GM21526 (cell line): ENCODE measurements around the gene UPF2.
"Not testable (repeated sequence)": the region's sequence is repeated elsewhere in the genome, so short reads cannot be mapped to it uniquely, and the experiment has no call there.

Source experiments
- ATAC-seq: cut with Tn5 transposase; IDR thresholded peaks from one replicate; pipeline ENCODE4 v1.9.1; 2021; ENCODE audit warnings: moderate library complexity; ENCODE audit not compliant: unreplicated experiment, low FRiP score

UPF2 gene

GRCh38 chr10:12042797-12043651 lies at the start of gene UPF2:
Gene UPF2, minus strand, starts transcription at chr10:12042809. Its CDS starts 7,386 bp downstream, at chr10:12035423.
- peak; percentile 64 for ATAC-seq

GRCh38 chr10:12091421-12091820 lies 48.8 kb upstream of the UPF2 start:
- no peak for ATAC-seq

- ATAC-seq = no peak
Observed at GRCh38 chr10:12088919-12089318, 46.3 kb upstream of the UPF2 start.

GRCh38 chr10:12081879-12082557 lies 39.4 kb upstream of the UPF2 start:
- no peak for ATAC-seq

- ATAC-seq = no peak
Observed at GRCh38 chr10:12081470-12081869, 38.9 kb upstream of the UPF2 start.

GRCh38 chr10:12077580-12078180 lies 35.1 kb upstream of the UPF2 start:
- ATAC-seq = no peak

GRCh38 chr10:12073526-12073925 lies 30.9 kb upstream of the UPF2 start:
- ATAC-seq = no peak

- ATAC-seq = not testable (repeated sequence)
Observed at GRCh38 chr10:12071441-12071840, 28.8 kb upstream of the UPF2 start.

- peak; percentile 93 for ATAC-seq
Observed at GRCh38 chr10:12068449-12069269, 26.1 kb upstream of the UPF2 start, which contains the start of gene DHTKD1. Gene DHTKD1, plus strand, starts transcription at chr10:12068954. Its CDS starts 80 bp downstream, at chr10:12069034.

- no peak for ATAC-seq
Observed at GRCh38 chr10:12067336-12067735, 24.7 kb upstream of the UPF2 start.

GRCh38 chr10:12063483-12063818 lies 20.8 kb upstream of the UPF2 start:
- no peak for ATAC-seq

- ATAC-seq = no peak
Observed at GRCh38 chr10:12062754-12063482, 20.3 kb upstream of the UPF2 start.

- ATAC-seq = no peak
Observed at GRCh38 chr10:12061124-12061523, 18.5 kb upstream of the UPF2 start.

- ATAC-seq = no peak
Observed at GRCh38 chr10:12056748-12057147, 14.1 kb upstream of the UPF2 start.

GRCh38 chr10:12055732-12056131 lies 13.1 kb upstream of the UPF2 start:
- no peak for ATAC-seq

- no peak for ATAC-seq
Observed at GRCh38 chr10:12051241-12051640, 8.6 kb upstream of the UPF2 start.

- ATAC-seq = no peak
Observed at GRCh38 chr10:12050528-12050927, 7.9 kb upstream of the UPF2 start.

- no peak for ATAC-seq
Observed at GRCh38 chr10:12048547-12048946, 5.9 kb upstream of the UPF2 start.

- ATAC-seq = no peak
Observed at GRCh38 chr10:12045596-12045995, 3.0 kb upstream of the UPF2 start.

GRCh38 chr10:12042409-12042796 lies 206 bp downstream of the UPF2 start:
- no peak for ATAC-seq
